Spinal cord (tissue), 10 donors: ENCODE measurements around the gene KCNMB4. TPM values are rescaled to one million over a fixed set of nuclear protein-coding genes. Genes with fewer than 3 reads are reported as not detected.

Experiments
- DNase-seq, 6 donors: peaks; one replicate each; pipeline versions ENCODE4 v3.0.0 to v3.0.0-alpha.2; 2013 to 2015; ENCODE audit warnings: low spot score in 6 of 6, low read depth in 4 of 6
- H3K27ac ChIP-seq: one replicate; pipeline ENCODE4 v1.5.1; 2013; ENCODE audit warnings: low read depth, low read length, control low read depth
- H3K27me3 ChIP-seq: one replicate; pipeline ENCODE4 v1.6.1; 2013; ENCODE audit warnings: low read length; ENCODE audit not compliant: control insufficient read depth, insufficient read depth
- H3K36me3 ChIP-seq: one replicate; pipeline ENCODE4 v1.6.1; 2013; ENCODE audit warnings: low read length; ENCODE audit not compliant: control insufficient read depth, insufficient read depth
- H3K4me1 ChIP-seq: one replicate; pipeline ENCODE4 v1.6.1; 2013; ENCODE audit warnings: low read length; ENCODE audit not compliant: control insufficient read depth, insufficient read depth
- H3K4me3 ChIP-seq: one replicate; pipeline ENCODE4 v1.5.1; 2013; ENCODE audit warnings: low read depth, low read length, control low read depth
- H3K9me3 ChIP-seq: one replicate; pipeline ENCODE4 v1.6.1; 2013; ENCODE audit warnings: low read length; ENCODE audit not compliant: control insufficient read depth, insufficient read depth
- WGBS: methylation state at CpG from one replicate; pipeline ENCODE4 v1.1.5; 2013; ENCODE audit warnings: missing lambda C conversion rate; ENCODE audit not compliant: insufficient coverage; 5-methylcytosine and 5-hydroxymethylcytosine counted together
- polyA plus RNA-seq, 2 donors: library from polyadenylated mRNA; unstranded; fragments of 120-200 nt; gene quantifications; one replicate each; pipeline ENCODE4 v1.2.1, GENCODE V29; 2013; ENCODE audit not compliant: insufficient read length in 2 of 2
- total RNA-seq, 2 donors: library from RNA; depleted of rRNA in 1 of 2; stranded (reverse); fragments of 120-200 nt in 1 of 2; fragments of >200 nt in 1 of 2; gene quantifications; one replicate each; pipeline versions ENCODE4 v1.2.3 to v1.2.4, GENCODE V29; 2013 to 2014
- donor health status: healthy.

The KCNMB4 gene
- total and polyA plus RNA-seq, 4 donors, result 14.0 to 42.1 (median 30.5) TPM

- no peak for DNase-seq
Observed at GRCh38 chr12:70449753-70450341, 83.8 kb downstream of the KCNMB4 start.

GRCh38 chr12:70451528-70451927 is 85.4 kb downstream of the KCNMB4 start:
- DNase-seq, result no peak
- Histone ChIP-seq H3K36me3 (no peaks in the 10 kb centered on the region), H3K9me3 (peaks cover 10% of the 10 kb centered on the region), H3K27me3 (no peaks in the 10 kb centered on the region), H3K4me3 (no peak overlapping the region), H3K4me1 (no peaks in the 10 kb centered on the region), H3K27ac (no peak overlapping the region)
- WGBS, result no CpG with 5 or more reads among the region's 1 CpG

More at GRCh38 chr12:70449753-70450341, 83.8 kb downstream of the KCNMB4 start:
- no peaks in the 10 kb centered on the region for H3K27me3 ChIP-seq
- peaks cover 10% of the 10 kb centered on the region for H3K9me3 ChIP-seq
- no peaks in the 10 kb centered on the region for H3K4me1 ChIP-seq
- H3K27ac ChIP-seq, result no peak overlapping the region
- H3K36me3 ChIP-seq, result no peaks in the 10 kb centered on the region
- H3K4me3 ChIP-seq, result no peak overlapping the region
- no CpG with 5 or more reads among the region's 2 CpGs for WGBS

GRCh38 chr12:70456953-70457352 is 90.9 kb downstream of the KCNMB4 start:
- no peaks in the 10 kb centered on the region for H3K9me3 ChIP-seq
- no peaks in the 10 kb centered on the region for H3K36me3 ChIP-seq
- H3K4me1 ChIP-seq, result no peaks in the 10 kb centered on the region
- DNase-seq, result peak in 1 of 6 donors; percentile 23
- no peaks in the 10 kb centered on the region for H3K27me3 ChIP-seq
- no peak overlapping the region for H3K4me3 ChIP-seq
- H3K27ac ChIP-seq, result no peak overlapping the region

- Histone ChIP-seq H3K27me3 (no peaks in the 10 kb centered on the region), H3K4me1 (no peaks in the 10 kb centered on the region), H3K4me3 (no peak overlapping the region), H3K36me3 (no peaks in the 10 kb centered on the region), H3K9me3 (peaks cover 7% of the 10 kb centered on the region), H3K27ac (no peak overlapping the region)
- DNase-seq, result no peak
Observed at GRCh38 chr12:70459786-70460185, 93.7 kb downstream of the KCNMB4 start.

DNA sequence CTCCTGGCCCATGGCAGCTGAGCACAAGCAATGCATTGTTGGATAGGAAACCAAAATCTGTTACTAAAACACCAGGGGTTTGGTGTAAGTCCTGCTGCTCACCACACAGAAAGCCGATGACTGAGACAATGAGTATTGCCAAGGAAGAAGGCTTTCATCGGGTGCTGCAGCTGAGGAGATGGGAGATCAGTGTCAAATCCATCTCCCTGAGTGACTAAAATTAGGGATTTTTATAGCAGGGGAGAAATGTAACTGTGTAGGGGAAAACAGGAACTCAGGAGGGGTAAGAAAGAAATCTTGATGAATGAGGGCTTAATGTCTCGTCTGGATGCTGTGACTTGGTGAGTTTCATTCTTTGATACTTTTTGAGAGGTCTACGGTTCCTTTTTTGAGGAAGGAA is 97.9 kb downstream of the KCNMB4 start:
- Histone ChIP-seq H3K4me1 (no peaks in the 10 kb centered on the region), H3K27me3 (no peaks in the 10 kb centered on the region), H3K4me3 (no peak overlapping the region), H3K9me3 (peaks cover 7% of the 10 kb centered on the region), H3K36me3 (no peaks in the 10 kb centered on the region), H3K27ac (no peak overlapping the region)
- no peak for DNase-seq
- 95% methylated on average over 2 of the region's 4 CpGs for WGBS

- Histone ChIP-seq H3K27ac (no peak overlapping the region), H3K36me3 (no peaks in the 10 kb centered on the region), H3K4me3 (no peak overlapping the region), H3K27me3 (no peaks in the 10 kb centered on the region), H3K4me1 (no peaks in the 10 kb centered on the region), H3K9me3 (peaks cover 7% of the 10 kb centered on the region)
- 100% methylated on average over 1 of the region's 2 CpGs for WGBS
- DNase-seq, result no peak
Observed at GRCh38 chr12:70466753-70467152, 100.7 kb downstream of the KCNMB4 start.

- no peak for DNase-seq
- 100% methylated on average over 1 of the region's 2 CpGs for WGBS
- Histone ChIP-seq H3K9me3 (peaks cover 7% of the 10 kb centered on the region), H3K27me3 (no peaks in the 10 kb centered on the region), H3K4me3 (no peak overlapping the region), H3K36me3 (no peaks in the 10 kb centered on the region), H3K4me1 (no peaks in the 10 kb centered on the region), H3K27ac (no peak overlapping the region)
Observed at GRCh38 chr12:70467476-70467875, 101.4 kb downstream of the KCNMB4 start.

- Histone ChIP-seq H3K4me3 (no peak overlapping the region), H3K27ac (no peak overlapping the region), H3K9me3 (peaks cover 7% of the 10 kb centered on the region), H3K36me3 (no peaks in the 10 kb centered on the region), H3K27me3 (no peaks in the 10 kb centered on the region), H3K4me1 (no peaks in the 10 kb centered on the region)
- DNase-seq, result no peak
- 94% methylated on average over 7 of the region's 10 CpGs for WGBS
Observed at GRCh38 chr12:70467918-70468733, 102.0 kb downstream of the KCNMB4 start.

GRCh38 chr12:70468741-70469140 is 102.7 kb downstream of the KCNMB4 start:
- no peak overlapping the region for H3K27ac ChIP-seq
- WGBS, result 100% methylated on average over 2 of the region's 3 CpGs
- H3K9me3 ChIP-seq, result peaks cover 5% of the 10 kb centered on the region
- H3K27me3 ChIP-seq, result no peaks in the 10 kb centered on the region
- H3K4me3 ChIP-seq, result no peak overlapping the region
- H3K36me3 ChIP-seq, result no peaks in the 10 kb centered on the region
- DNase-seq, result no peak
- H3K4me1 ChIP-seq, result no peaks in the 10 kb centered on the region

DNA sequence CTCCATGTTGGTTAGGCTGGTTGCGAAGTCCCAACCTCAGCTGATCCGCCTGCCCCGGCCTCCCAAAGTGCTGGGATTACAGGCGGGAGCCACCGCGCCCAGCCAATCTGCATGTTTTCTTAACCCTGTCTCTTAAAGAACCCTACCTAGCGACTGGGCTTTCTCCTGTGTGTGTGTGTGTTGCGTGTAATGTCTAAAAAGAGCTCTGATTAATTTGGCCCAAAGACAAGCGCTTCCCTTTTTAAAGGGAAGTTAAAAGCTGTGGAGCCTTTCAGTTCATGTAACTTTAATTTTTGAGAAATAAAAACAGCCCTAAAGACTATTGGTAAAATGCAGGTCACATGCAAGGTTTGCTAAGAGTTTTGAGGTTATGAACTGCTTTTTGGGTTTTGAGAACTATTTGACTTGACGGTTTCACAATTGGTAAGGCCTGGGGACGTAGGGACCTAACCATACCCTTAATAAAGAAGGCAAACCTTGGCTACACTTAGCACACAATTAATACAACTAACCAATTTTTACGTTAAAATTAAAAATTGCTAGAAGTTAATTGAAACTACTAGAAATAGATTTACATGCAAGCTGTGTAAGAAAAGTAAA is 103.2 kb downstream of the KCNMB4 start:
- no CpG with 5 or more reads among the region's 12 CpGs for WGBS

More for the DNA sequence above, 103.2 kb downstream of the KCNMB4 start:
- Histone ChIP-seq H3K4me1 (no peaks in the 10 kb centered on the region), H3K27me3 (no peaks in the 10 kb centered on the region), H3K36me3 (no peaks in the 10 kb centered on the region), H3K4me3 (no peak overlapping the region), H3K27ac (no peak overlapping the region), H3K9me3 (no peaks in the 10 kb centered on the region)
- DNase-seq, result no peak
